CD4-positive, alpha-beta memory T cell (primary cell): ENCODE measurements around the gene SPATA22. TPM values are rescaled to one million over a fixed set of nuclear protein-coding genes. Genes with fewer than 3 reads are reported as not detected.
"Not testable (repeated sequence)": the region's sequence is repeated elsewhere in the genome, so short reads cannot be mapped to it uniquely, and the experiment has no call there.

Experiments
- CTCF ChIA-PET: fragments of 350-600 bp; sonication (Branson Sonifier 250); formaldehyde crosslinking; loops from one replicate; lab custom pipeline; 2021; ENCODE audit warnings: inconsistent platforms; ENCODE audit not compliant: partially characterized antibody; lab: Charles Lee
- POLR2A ChIA-PET: fragments of 350-600 bp; sonication (Branson Sonifier 250); formaldehyde crosslinking; loops from one replicate; lab custom pipeline; 2021; ENCODE audit not compliant: partially characterized antibody; lab: Charles Lee
- DNase-seq, 5 donors: peaks; one replicate each; pipeline versions ENCODE4 v3.0.0 to v3.0.0-alpha.2; 2020 to 2022; ENCODE audit warnings: mixed read lengths in 1 of 5
- H3K27ac ChIP-seq: one replicate; pipeline ENCODE4 v1.7.0; 2013; ENCODE audit warnings: low read depth, low read length
- H3K27me3 ChIP-seq: 2 replicates; pipeline ENCODE4 v1.7.0; 2013; ENCODE audit warnings: mild to moderate bottlenecking, low read length, moderate library complexity; ENCODE audit not compliant: insufficient read depth
- H3K36me3 ChIP-seq: 2 replicates; pipeline ENCODE4 v1.7.0; 2013; ENCODE audit warnings: mild to moderate bottlenecking, low read length, moderate library complexity; ENCODE audit not compliant: insufficient read depth
- H3K4me1 ChIP-seq: 2 replicates; pipeline ENCODE4 v1.7.0; 2013; ENCODE audit warnings: mild to moderate bottlenecking, low read length, moderate library complexity; ENCODE audit not compliant: insufficient read depth
- H3K4me3 ChIP-seq, 2 donors: one replicate each; pipeline ENCODE4 v1.7.0; 2013; ENCODE audit warnings: low read length in 2 of 2, mild to moderate bottlenecking in 1 of 2
- H3K9me3 ChIP-seq, 2 donors: one replicate each; pipeline ENCODE4 v1.7.0; 2013; ENCODE audit warnings: low read length in 2 of 2, control low read depth in 1 of 2; ENCODE audit not compliant: control insufficient read depth in 1 of 2
- H3K27ac Mint-ChIP-seq, 7 donors: one replicate each; pipeline ENCODE4 v1.8.0; 2020 to 2021; ENCODE audit warnings: mixed read lengths in 7 of 7, mild to moderate bottlenecking in 6 of 7, inconsistent platforms in 3 of 7, moderate library complexity in 3 of 7
- H3K27me3 Mint-ChIP-seq, 2 donors: one replicate each; pipeline ENCODE4 v1.8.0; 2020 to 2021; ENCODE audit warnings: mixed read lengths in 2 of 2
- H3K36me3 Mint-ChIP-seq, 2 donors: one replicate each; pipeline ENCODE4 v1.8.0; 2020 to 2021; ENCODE audit warnings: mixed read lengths in 2 of 2, inconsistent platforms in 1 of 2, mild to moderate bottlenecking in 1 of 2
- H3K4me1 Mint-ChIP-seq, 4 donors: one replicate each; pipeline ENCODE4 v1.8.0; 2020 to 2021; ENCODE audit warnings: mixed read lengths in 4 of 4, mild to moderate bottlenecking in 1 of 4
- H3K4me3 Mint-ChIP-seq, 8 donors: one replicate each; pipeline ENCODE4 v1.8.0; 2020 to 2021; ENCODE audit warnings: mixed read lengths in 8 of 8, mild to moderate bottlenecking in 7 of 8, moderate library complexity in 6 of 8, inconsistent platforms in 3 of 8
- H3K9me3 Mint-ChIP-seq, 8 donors: one replicate each; pipeline ENCODE4 v1.8.0; 2020 to 2021; ENCODE audit warnings: mixed read lengths in 8 of 8, mild to moderate bottlenecking in 5 of 8, inconsistent platforms in 3 of 8, moderate library complexity in 1 of 8
- intact Hi-C: fragments of 100-400 bp; cut with micrococcal nuclease; formaldehyde crosslinking; loops from one replicate; pipeline ENCODE4 v1.15.1; 2023
- polyA plus RNA-seq, 2 donors: library from polyadenylated mRNA; unstranded; fragments of 300-500 nt; fragmentation: Illumina TruSeq; gene quantifications; one replicate each; pipeline ENCODE4 v1.2.3, GENCODE V29; 2021
- total RNA-seq, 2 experiments: library from RNA; stranded (reverse); gene quantifications; one replicate each; pipeline ENCODE4 v1.2.3, GENCODE V29; 2021

SPATA22 gene, protein sequence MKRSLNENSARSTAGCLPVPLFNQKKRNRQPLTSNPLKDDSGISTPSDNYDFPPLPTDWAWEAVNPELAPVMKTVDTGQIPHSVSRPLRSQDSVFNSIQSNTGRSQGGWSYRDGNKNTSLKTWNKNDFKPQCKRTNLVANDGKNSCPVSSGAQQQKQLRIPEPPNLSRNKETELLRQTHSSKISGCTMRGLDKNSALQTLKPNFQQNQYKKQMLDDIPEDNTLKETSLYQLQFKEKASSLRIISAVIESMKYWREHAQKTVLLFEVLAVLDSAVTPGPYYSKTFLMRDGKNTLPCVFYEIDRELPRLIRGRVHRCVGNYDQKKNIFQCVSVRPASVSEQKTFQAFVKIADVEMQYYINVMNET
- total RNA-seq (not detected), polyA plus RNA-seq (under 1 TPM in 1 of 2 donors, not detected in 1; 0.42 TPM)

DNA sequence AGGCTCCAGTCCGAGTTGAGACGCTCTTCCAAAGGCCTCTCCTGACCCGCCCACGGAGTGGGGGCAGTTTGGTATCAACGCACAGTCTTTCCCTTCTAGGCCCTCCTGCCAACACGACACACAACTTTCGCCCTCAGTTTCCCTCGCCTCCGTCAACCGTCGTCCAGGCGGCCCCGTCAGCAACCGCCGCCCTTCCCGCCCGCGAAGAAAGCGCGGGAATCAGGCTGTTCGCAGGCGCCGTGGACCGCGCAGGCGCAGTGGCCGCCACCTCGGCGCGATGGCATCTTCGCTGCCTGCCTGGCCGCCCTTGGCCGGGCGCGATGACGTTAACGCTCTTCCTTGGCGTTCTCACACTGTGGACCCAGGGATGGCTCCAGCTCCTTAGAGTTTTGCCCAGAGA, at the start of gene SPATA22:
Gene SPATA22, minus strand, starts transcription at position 221 of the 400 bp plus-strand sequence. CDS start 2,494 bp downstream, outside the sequence.
- intact Hi-C loops, result no loop called here
- H3K4me3 Mint-ChIP-seq, result no peak within 1 kb of the TSS
- Histone ChIP-seq H3K4me3 (no peak within 1 kb of the TSS), H3K9me3 (no peaks in the 10 kb centered on the region), H3K36me3 (no peaks in the 10 kb centered on the region), H3K27me3 (no peaks in the 10 kb centered on the region), H3K4me1 (no peaks in the 10 kb centered on the region), H3K27ac (no peak within 1 kb of the TSS)
- no peaks in the 10 kb centered on the region for H3K9me3 Mint-ChIP-seq
- peaks cover 0 to 7% (median 3%) of the 10 kb centered on the region in 4 donors for H3K4me1 Mint-ChIP-seq
- ChIA-PET POLR2A (no interaction called here), CTCF (no interaction called here)
- peaks cover 4 to 6% of the 10 kb centered on the region in 2 donors for H3K27me3 Mint-ChIP-seq
- no peak within 1 kb of the TSS for H3K27ac Mint-ChIP-seq
- DNase-seq, result no peak
- no peaks in the 10 kb centered on the region for H3K36me3 Mint-ChIP-seq

DNA sequence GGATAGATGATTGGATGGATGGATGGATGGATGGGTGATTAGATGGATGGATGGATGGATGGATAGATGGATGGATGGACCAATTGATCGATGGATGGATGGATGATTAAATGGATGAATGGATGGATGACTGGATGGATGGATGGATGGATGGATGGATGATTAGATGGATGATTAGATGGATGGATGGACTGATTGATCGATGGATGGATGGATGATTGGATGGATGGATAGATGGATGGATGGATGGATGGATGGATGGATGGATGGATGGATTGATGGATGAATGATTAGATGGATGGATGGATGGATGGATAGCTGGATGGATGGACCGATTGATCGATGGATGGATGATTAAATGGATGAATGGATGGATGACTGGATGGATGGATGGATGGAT, 47.9 kb upstream of the SPATA22 start:
- H3K9me3 Mint-ChIP-seq, H3K4me1 Mint-ChIP-seq, H3K9me3 ChIP-seq, H3K4me3 ChIP-seq, intact Hi-C loops, H3K4me3 Mint-ChIP-seq, DNase-seq, H3K27me3 Mint-ChIP-seq, POLR2A ChIA-PET, H3K4me1 ChIP-seq, H3K36me3 Mint-ChIP-seq, H3K27ac Mint-ChIP-seq, H3K36me3 ChIP-seq, H3K27me3 ChIP-seq, H3K27ac ChIP-seq, CTCF ChIA-PET: not testable (repeated sequence)

DNA sequence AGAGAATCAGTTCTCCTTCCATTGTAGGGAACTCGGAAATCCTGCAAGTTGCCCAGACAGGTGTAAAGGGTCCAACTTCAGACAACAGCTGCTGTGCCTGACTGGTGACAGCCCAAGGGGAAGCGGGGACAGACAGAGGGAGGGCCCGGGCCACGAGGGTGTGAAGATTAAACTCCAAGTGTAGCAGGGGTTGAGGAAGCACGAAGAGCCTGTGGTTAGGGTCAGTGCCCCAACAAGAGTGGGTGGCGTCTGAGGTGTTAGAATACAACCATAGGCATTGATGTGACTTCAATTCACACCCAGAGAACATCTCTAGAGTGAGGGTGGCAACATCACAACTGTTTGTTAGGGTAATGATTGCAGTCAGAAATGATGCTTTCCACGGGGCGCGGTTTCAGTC, 43.3 kb upstream of the SPATA22 start:
- peaks cover 1 to 2% of the 10 kb centered on the region in 2 donors for H3K27me3 Mint-ChIP-seq
- CTCF ChIA-PET, result no interaction called here
- Histone ChIP-seq H3K27me3 (no peaks in the 10 kb centered on the region), H3K4me1 (no peaks in the 10 kb centered on the region), H3K4me3 (no peak overlapping the region), H3K9me3 (no peaks in the 10 kb centered on the region), H3K36me3 (no peaks in the 10 kb centered on the region), H3K27ac (no peak overlapping the region)
- H3K36me3 Mint-ChIP-seq, result no peaks in the 10 kb centered on the region
- peaks cover 0 to 2% (median 0%) of the 10 kb centered on the region in 8 donors for H3K9me3 Mint-ChIP-seq
- intact Hi-C loops, result no loop called here
- H3K4me3 Mint-ChIP-seq, result no peak overlapping the region
- no peak overlapping the region for H3K27ac Mint-ChIP-seq
- no peak for DNase-seq
- POLR2A ChIA-PET, result no interaction called here
- no peaks in the 10 kb centered on the region for H3K4me1 Mint-ChIP-seq

DNA sequence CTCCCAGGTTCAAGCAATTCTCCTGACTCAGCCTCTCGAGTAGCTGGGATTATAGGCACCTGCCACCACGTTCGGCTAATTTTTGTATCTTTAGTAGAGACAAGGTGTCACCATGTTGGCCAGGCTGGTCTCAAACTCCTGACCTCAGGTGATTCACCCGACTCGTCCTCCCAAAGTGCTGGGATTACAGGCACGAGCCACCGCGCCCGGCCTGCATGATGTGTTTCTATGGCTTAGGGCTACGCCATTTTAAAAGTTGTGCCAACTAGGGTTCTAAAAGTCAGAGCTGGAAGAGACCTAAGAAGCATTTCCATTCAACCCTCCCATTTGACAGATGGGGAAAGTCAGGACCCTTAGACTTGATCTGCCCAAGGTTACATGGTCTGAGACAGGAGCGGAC, 42.5 kb upstream of the SPATA22 start:
- H3K4me1 ChIP-seq, H3K9me3 Mint-ChIP-seq, H3K9me3 ChIP-seq, H3K4me3 ChIP-seq, H3K27me3 ChIP-seq, H3K4me1 Mint-ChIP-seq, H3K36me3 Mint-ChIP-seq, H3K27ac Mint-ChIP-seq, DNase-seq, intact Hi-C loops, H3K27ac ChIP-seq, H3K27me3 Mint-ChIP-seq, H3K36me3 ChIP-seq, H3K4me3 Mint-ChIP-seq, POLR2A ChIA-PET, CTCF ChIA-PET: not testable (repeated sequence)

DNA sequence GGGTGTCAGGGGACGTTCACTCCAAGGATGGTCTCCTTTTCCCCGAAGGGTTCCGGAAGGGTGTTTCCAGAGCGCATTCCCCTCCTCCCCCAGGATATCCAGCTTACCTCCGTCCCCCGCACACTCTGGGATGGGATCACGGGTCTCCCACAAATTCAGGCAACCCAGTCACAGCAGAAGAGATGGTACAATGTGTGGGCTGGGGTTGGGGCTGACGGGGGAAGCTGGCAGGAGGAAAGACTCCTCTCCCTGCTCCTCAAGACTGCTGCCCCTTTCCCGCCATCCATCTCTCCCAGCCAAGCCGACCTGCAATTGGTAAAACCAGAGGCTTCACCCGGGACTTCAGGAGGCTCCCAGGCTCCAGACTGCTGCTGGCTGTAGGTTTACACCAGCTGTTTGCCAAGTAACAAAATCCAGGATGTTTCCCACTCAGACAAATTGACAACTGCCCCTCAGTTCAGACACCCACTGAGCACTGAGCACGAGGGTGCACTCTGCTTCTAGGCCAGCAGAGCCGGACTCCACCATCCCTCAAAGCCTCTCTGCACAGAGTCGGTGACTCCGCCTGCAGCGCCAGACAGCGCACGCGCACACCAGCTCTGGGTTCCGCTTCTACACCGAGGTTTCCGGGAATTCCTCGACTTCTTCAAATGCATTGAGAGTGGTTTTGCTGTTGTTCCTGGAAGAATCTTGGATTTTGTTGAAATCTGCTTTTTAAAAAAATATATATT, 41.9 kb upstream of the SPATA22 start:
- Histone ChIP-seq H3K27me3 (no peaks in the 10 kb centered on the region), H3K4me1 (no peaks in the 10 kb centered on the region), H3K36me3 (no peaks in the 10 kb centered on the region), H3K9me3 (no peaks in the 10 kb centered on the region), H3K27ac (no peak overlapping the region), H3K4me3 (no peak overlapping the region)
- DNase-seq, result no peak
- Mint-ChIP-seq H3K27ac (no peak overlapping the region), H3K4me1 (no peaks in the 10 kb centered on the region), H3K27me3 (peaks cover 1 to 2% of the 10 kb centered on the region in 2 donors), H3K36me3 (no peaks in the 10 kb centered on the region), H3K4me3 (peak overlapping the region in 1 of 8 donors; percentile 52), H3K9me3 (peaks cover 0 to 7% (median under 1%) of the 10 kb centered on the region in 8 donors)
- intact Hi-C loops, result no loop called here
- ChIA-PET POLR2A (no interaction called here), CTCF (no interaction called here)

DNA sequence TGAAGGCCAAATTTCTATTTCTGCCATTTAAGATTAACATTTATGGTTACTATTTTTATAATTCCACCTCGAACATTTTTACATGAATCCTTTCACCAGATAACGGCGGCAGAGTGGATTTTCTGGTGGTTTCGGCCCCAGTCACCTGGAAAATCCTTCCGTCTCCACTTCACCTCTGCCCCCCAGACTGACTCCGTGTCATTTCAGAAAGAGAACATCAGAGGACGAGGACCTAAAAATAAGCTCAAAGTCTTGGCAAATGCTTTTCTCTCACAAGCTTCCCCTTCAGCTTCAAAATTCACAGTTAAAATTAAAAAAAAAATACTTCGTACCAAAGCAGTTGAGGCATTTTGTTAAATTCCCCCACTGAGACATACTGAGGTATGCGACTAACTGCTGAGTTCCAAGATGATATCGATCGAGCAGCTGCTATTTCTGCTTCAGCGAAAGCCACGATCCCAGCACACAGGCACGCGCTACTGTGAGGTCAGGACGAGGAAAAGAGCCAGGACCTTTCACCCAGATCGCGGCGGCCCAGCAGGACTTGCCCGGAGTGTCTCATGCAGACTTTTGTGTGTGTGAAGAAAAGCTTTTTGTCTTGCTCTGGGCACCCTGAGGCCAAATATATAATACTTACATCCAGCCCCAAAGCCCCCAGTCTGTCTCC, 41.0 kb upstream of the SPATA22 start:
- no peak overlapping the region for H3K27ac ChIP-seq
- no peaks in the 10 kb centered on the region for H3K9me3 ChIP-seq
- Mint-ChIP-seq H3K4me1 (no peaks in the 10 kb centered on the region), H3K27me3 (peaks cover 1 to 2% of the 10 kb centered on the region in 2 donors), H3K4me3 (peak overlapping the region in 1 of 8 donors; percentile 48), H3K9me3 (peaks cover 0 to 7% (median under 1%) of the 10 kb centered on the region in 8 donors), H3K36me3 (no peaks in the 10 kb centered on the region), H3K27ac (no peak overlapping the region)
- ChIA-PET POLR2A (no interaction called here), CTCF (no interaction called here)
- no peaks in the 10 kb centered on the region for H3K27me3 ChIP-seq
- no peak overlapping the region for H3K4me3 ChIP-seq
- no peaks in the 10 kb centered on the region for H3K36me3 ChIP-seq
- no peaks in the 10 kb centered on the region for H3K4me1 ChIP-seq
- intact Hi-C loops, result no loop called here
- no peak for DNase-seq

DNA sequence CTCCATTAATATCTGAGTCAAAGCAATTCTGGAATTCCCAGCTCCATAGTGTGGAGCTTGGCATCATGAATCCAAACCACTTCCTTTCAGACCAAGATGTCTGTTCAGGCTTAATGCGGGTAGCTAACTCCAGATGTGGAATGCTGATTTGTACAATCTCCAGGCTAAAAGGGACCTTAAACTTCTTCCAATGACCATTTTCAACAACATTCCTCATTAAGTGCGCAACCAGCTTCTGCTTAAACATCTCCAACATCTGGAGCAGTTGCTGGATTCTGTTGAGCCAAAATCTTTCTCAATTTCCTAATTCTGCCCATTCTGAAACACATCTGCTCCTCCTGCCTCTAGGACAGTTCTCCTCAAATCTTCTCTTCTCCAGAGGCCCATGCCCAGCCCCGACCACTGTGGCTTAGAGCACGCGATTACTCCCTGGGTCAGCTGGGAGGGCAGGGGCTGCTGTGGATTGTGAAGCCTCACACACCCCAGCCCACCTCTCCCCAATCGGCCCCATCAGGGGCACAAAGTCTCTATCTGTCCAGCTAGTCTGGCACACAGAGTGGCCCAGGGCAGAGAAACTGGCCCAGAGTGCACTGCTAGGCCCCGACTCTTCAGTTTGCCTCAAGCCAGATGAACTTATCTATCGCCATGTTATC, 40.4 kb upstream of the SPATA22 start:
- Mint-ChIP-seq H3K36me3 (no peaks in the 10 kb centered on the region), H3K27ac (no peak overlapping the region), H3K9me3 (peaks cover 0 to 10% (median 2%) of the 10 kb centered on the region in 8 donors), H3K4me3 (no peak overlapping the region), H3K27me3 (peaks cover 1 to 2% of the 10 kb centered on the region in 2 donors), H3K4me1 (no peaks in the 10 kb centered on the region)
- Histone ChIP-seq H3K9me3 (no peaks in the 10 kb centered on the region), H3K4me1 (no peaks in the 10 kb centered on the region), H3K36me3 (no peaks in the 10 kb centered on the region), H3K27ac (no peak overlapping the region), H3K4me3 (no peak overlapping the region), H3K27me3 (no peaks in the 10 kb centered on the region)
- DNase-seq, result no peak
- CTCF ChIA-PET, result no interaction called here
- intact Hi-C loops, result no loop called here
- POLR2A ChIA-PET, result no interaction called here
